CD4-positive, alpha-beta T cell treated with Interleukin-2 at 100 ng/mL for 4 hours (primary cell): ENCODE measurements around the gene MLLT3.

Experiments used
- DNase-seq: peaks from one replicate; pipeline ENCODE4 v3.0.0-alpha.2; 2020; ENCODE audit warnings: low spot score

Gene MLLT3

GRCh38 chr9:20379804-20380225 lies 242.5 kb downstream of the MLLT3 start:
- no peak for DNase-seq

- DNase-seq: no peak
These were observed 243.4 kb downstream of the MLLT3 start for GRCh38 chr9:20378851-20379250.

GRCh38 chr9:20377790-20378189 lies 244.5 kb downstream of the MLLT3 start:
- no peak for DNase-seq

GRCh38 chr9:20376731-20377375 lies 245.4 kb downstream of the MLLT3 start:
- DNase-seq: no peak

GRCh38 chr9:20376042-20376441 lies 246.3 kb downstream of the MLLT3 start:
- DNase-seq: no peak

- DNase-seq: no peak
These were observed 249.0 kb downstream of the MLLT3 start for GRCh38 chr9:20373263-20373662.

GRCh38 chr9:20369391-20369790 lies 252.9 kb downstream of the MLLT3 start:
- DNase-seq: no peak

GRCh38 chr9:20367855-20368254 lies 254.4 kb downstream of the MLLT3 start:
- DNase-seq: no peak

- DNase-seq: no peak
These were observed 257.3 kb downstream of the MLLT3 start for GRCh38 chr9:20364959-20365358.

GRCh38 chr9:20363233-20363632 lies 259.1 kb downstream of the MLLT3 start:
- no peak for DNase-seq

GRCh38 chr9:20361656-20362570 lies 260.4 kb downstream of the MLLT3 start:
- DNase-seq: no peak

- DNase-seq: no peak
These were observed 261.1 kb downstream of the MLLT3 start for GRCh38 chr9:20361229-20361628.

GRCh38 chr9:20358207-20358606 lies 264.1 kb downstream of the MLLT3 start:
- DNase-seq: peak; percentile 28

GRCh38 chr9:20357037-20357432 lies 265.3 kb downstream of the MLLT3 start:
- no peak for DNase-seq

GRCh38 chr9:20356403-20357036 lies 265.8 kb downstream of the MLLT3 start:
- peak; percentile 49 for DNase-seq

GRCh38 chr9:20355022-20355421 lies 267.3 kb downstream of the MLLT3 start:
- DNase-seq: no peak

GRCh38 chr9:20353931-20354652 lies 268.2 kb downstream of the MLLT3 start:
- no peak for DNase-seq

GRCh38 chr9:20353524-20353923 lies 268.8 kb downstream of the MLLT3 start:
- no peak for DNase-seq

GRCh38 chr9:20352591-20352990 lies 269.7 kb downstream of the MLLT3 start:
- DNase-seq: no peak

GRCh38 chr9:20351715-20352114 lies 270.6 kb downstream of the MLLT3 start:
- no peak for DNase-seq

GRCh38 chr9:20349568-20349967 lies 272.7 kb downstream of the MLLT3 start:
- no peak for DNase-seq

GRCh38 chr9:20343325-20343724 lies 279.0 kb downstream of the MLLT3 start:
- no peak for DNase-seq
